ENCODE measurements around the gene TLN1. TPM values are rescaled to one million over a fixed set of nuclear protein-coding genes. Genes with fewer than 3 reads are reported as not detected.

The TLN1 gene
- total RNA-seq (100 to 1,000 TPM; 229 to 366 (median 294) TPM), total RNA-seq (266 to 740 (median 420) reads per million in 29 experiments)
- 230 TPM for total RNA-seq (2013)

DNA sequence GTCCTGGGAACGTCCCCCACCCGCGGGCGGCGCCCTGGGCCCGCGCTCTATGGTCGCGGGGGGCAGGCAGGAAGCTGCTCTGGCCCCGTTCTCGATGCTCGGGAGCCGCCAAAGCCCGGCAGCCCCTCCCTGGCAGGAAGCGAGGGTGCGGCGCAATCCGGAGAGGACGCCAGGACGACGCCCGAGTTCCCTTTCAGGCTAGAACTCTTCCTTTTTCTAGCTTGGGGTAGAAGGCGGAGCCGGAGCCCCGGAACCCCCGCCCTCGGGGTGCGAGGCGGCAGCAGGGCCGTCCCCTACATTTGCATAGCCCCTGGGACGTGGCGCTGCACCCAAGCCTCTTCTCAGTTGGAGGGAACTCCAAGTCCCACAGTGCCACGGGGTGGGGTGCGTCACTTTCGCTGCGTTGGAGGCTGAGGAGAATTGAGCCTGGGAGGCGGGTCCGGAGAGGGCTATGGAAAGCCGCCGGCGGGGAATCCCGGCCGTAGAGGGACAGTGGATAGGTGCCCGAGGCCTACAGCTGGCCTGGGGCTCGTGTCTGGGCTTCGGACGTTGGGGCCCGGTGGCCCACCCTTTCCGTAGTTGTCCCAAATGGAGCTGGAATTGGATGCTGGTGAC is at the start of gene TLN1, which contains the start of gene CREB3:
Gene TLN1 (minus strand): TSS at position 11 of the 615 bp plus-strand sequence. CDS start 6,501 bp downstream, outside the sequence.
Gene CREB3 (plus strand): TSS at position 482 of the 615 bp plus-strand sequence. CDS start 107 bp downstream, at position 589.
- Mint-ChIP-seq H3K4me1 (peaks cover 17 to 31% (median 30%) of the 10 kb centered on the region in 3 donors), H3K27me3 (no peaks in the 10 kb centered on the region), H3K27ac (peak within 1 kb of the TSS; percentile 94 to 95), H3K36me3 (peaks cover 11% of the 10 kb centered on the region), H3K9me3 (no peaks in the 10 kb centered on the region), H3K4me3 (peak within 1 kb of the TSS in 1 of 3 donors; percentile 95)
- DNase-seq, result peak; percentile 91 to 98 (median 93)
- peak within 1 kb of the TSS; percentile 94 to 97 for H3K4me3 ChIP-seq (ENCODE audit: control insufficient read depth in 1 of 2, extremely low read depth in 1 of 2, low read length in 1 of 2)
- H3K27ac ChIP-seq (ENCODE audit: low read length), result peak within 1 kb of the TSS; percentile 95
- ATAC-seq (replicated peaks in 1 of 4), result peak; percentile 88 to 92 (median 90)
- H3K36me3 ChIP-seq (ENCODE audit: control insufficient read depth in 2 of 2, extremely low read depth in 1 of 2, insufficient read depth in 1 of 2, low read length in 1 of 2), result peaks cover 6 to 25% of the 10 kb centered on the region in 2 donors
- WGBS (ENCODE audit: insufficient coverage), result 0% methylated on average over 49 of the region's 49 CpGs
- H3K4me1 ChIP-seq (ENCODE audit: control insufficient read depth in 1 of 2, extremely low read depth in 1 of 2, insufficient read depth in 2 of 2, low read length in 2 of 2), result peaks cover 46 to 68% of the 10 kb centered on the region in 2 experiments
- no peaks in the 10 kb centered on the region for H3K9me3 ChIP-seq
- ChIA-PET CTCF (interaction anchor here (0.6 to 2.9 kb wide), 17 partner anchors 16 to 129 kb away, joined by 3 to 26 read pairs (median 4); partner anchors contain the start of genes CCDC107 (in 1 of the 2), GBA2 (in 1 of the 2), HINT2 (in 1 of the 2) and RGP1 (in 1 of the 2)), POLR2A (interaction anchor here in 1 of 2 donors (0.6 kb wide), 1 partner anchor 652 kb away, joined by 5 read pairs; no protein-coding TSS in a partner anchor)
- H3K27me3 ChIP-seq (replicated peaks in 1 of 2; ENCODE audit: control insufficient read depth in 2 of 2, extremely low read depth in 1 of 2, insufficient read depth in 2 of 2, low read length in 1 of 2), result no peaks in the 10 kb centered on the region

- CTCF ChIA-PET, result no interaction called here
- Mint-ChIP-seq H3K27ac (no peak overlapping the region), H3K4me1 (peaks cover 2 to 10% (median 2%) of the 10 kb centered on the region in 3 donors), H3K4me3 (no peak overlapping the region), H3K27me3 (no peaks in the 10 kb centered on the region), H3K36me3 (peaks cover 29% of the 10 kb centered on the region), H3K9me3 (no peaks in the 10 kb centered on the region)
- H3K36me3 ChIP-seq (ENCODE audit: control insufficient read depth in 2 of 2, extremely low read depth in 1 of 2, insufficient read depth in 1 of 2, low read length in 1 of 2), result peaks cover 0 to 19% of the 10 kb centered on the region in 2 donors
- POLR2A ChIA-PET, result no interaction called here
- H3K4me3 ChIP-seq (ENCODE audit: control insufficient read depth in 1 of 2, extremely low read depth in 1 of 2, low read length in 1 of 2), result no peak overlapping the region
- no peak for ATAC-seq (replicated peaks in 1 of 4)
- H3K27me3 ChIP-seq (replicated peaks in 1 of 2; ENCODE audit: control insufficient read depth in 2 of 2, extremely low read depth in 1 of 2, insufficient read depth in 2 of 2, low read length in 1 of 2), result no peaks in the 10 kb centered on the region
- no peak overlapping the region for H3K27ac ChIP-seq (ENCODE audit: low read length)
- H3K4me1 ChIP-seq (ENCODE audit: control insufficient read depth in 1 of 2, extremely low read depth in 1 of 2, insufficient read depth in 2 of 2, low read length in 2 of 2), result no peaks in the 10 kb centered on the region
- DNase-seq, result no peak
- no CpG with 5 or more reads among the region's 2 CpGs for WGBS (ENCODE audit: insufficient coverage)
- no peaks in the 10 kb centered on the region for H3K9me3 ChIP-seq
These were observed 49.1 kb upstream of the TLN1 start for GRCh38 chr9:35781066-35781465.

- Mint-ChIP-seq H3K36me3 (peaks cover 16% of the 10 kb centered on the region), H3K4me3 (no peak overlapping the region), H3K27ac (no peak overlapping the region), H3K4me1 (peaks cover 2 to 10% (median 2%) of the 10 kb centered on the region in 3 donors), H3K9me3 (no peaks in the 10 kb centered on the region), H3K27me3 (no peaks in the 10 kb centered on the region)
- Histone ChIP-seq H3K36me3 (ENCODE audit: control insufficient read depth in 2 of 2, extremely low read depth in 1 of 2, insufficient read depth in 1 of 2, low read length in 1 of 2) (peaks cover 0 to 8% of the 10 kb centered on the region in 2 donors), H3K27ac (ENCODE audit: low read length) (no peak overlapping the region), H3K27me3 (replicated peaks in 1 of 2; ENCODE audit: control insufficient read depth in 2 of 2, extremely low read depth in 1 of 2, insufficient read depth in 2 of 2, low read length in 1 of 2) (no peaks in the 10 kb centered on the region), H3K4me1 (ENCODE audit: control insufficient read depth in 1 of 2, extremely low read depth in 1 of 2, insufficient read depth in 2 of 2, low read length in 2 of 2) (no peaks in the 10 kb centered on the region), H3K9me3 (no peaks in the 10 kb centered on the region), H3K4me3 (ENCODE audit: control insufficient read depth in 1 of 2, extremely low read depth in 1 of 2, low read length in 1 of 2) (no peak overlapping the region)
- DNase-seq (no peak), ATAC-seq (replicated peaks in 1 of 4) (no peak)
- no CpG with 5 or more reads among the region's 3 CpGs for WGBS (ENCODE audit: insufficient coverage)
- ChIA-PET POLR2A (no interaction called here), CTCF (interaction anchor here (1.0 to 1.9 kb wide), 2 partner anchors 10 to 12 kb away, joined by 3 to 6 read pairs; no protein-coding TSS in a partner anchor)
These were observed 46.5 kb upstream of the TLN1 start for GRCh38 chr9:35778496-35778895.

GRCh38 chr9:35776018-35776417 is 44.0 kb upstream of the TLN1 start:
- H3K36me3 Mint-ChIP-seq, result peaks cover 12% of the 10 kb centered on the region

GRCh38 chr9:35774907-35775635 is 43.1 kb upstream of the TLN1 start:
- ATAC-seq (replicated peaks in 1 of 4) (no peak), DNase-seq (no peak)
- H3K36me3 ChIP-seq (ENCODE audit: control insufficient read depth in 2 of 2, extremely low read depth in 1 of 2, insufficient read depth in 1 of 2, low read length in 1 of 2), result peaks cover 0 to 7% of the 10 kb centered on the region in 2 donors
- no peaks in the 10 kb centered on the region for H3K4me1 ChIP-seq (ENCODE audit: control insufficient read depth in 1 of 2, extremely low read depth in 1 of 2, insufficient read depth in 2 of 2, low read length in 2 of 2)
- Mint-ChIP-seq H3K4me3 (no peak overlapping the region), H3K27me3 (no peaks in the 10 kb centered on the region), H3K27ac (peak overlapping the region in 1 of 2 donors; percentile 58), H3K9me3 (no peaks in the 10 kb centered on the region), H3K4me1 (peaks cover 0 to under 1% (median 0%) of the 10 kb centered on the region in 3 donors), H3K36me3 (peaks cover 7% of the 10 kb centered on the region)
- no CpG with 5 or more reads among the region's 7 CpGs for WGBS (ENCODE audit: insufficient coverage)
- no peaks in the 10 kb centered on the region for H3K27me3 ChIP-seq (replicated peaks in 1 of 2; ENCODE audit: control insufficient read depth in 2 of 2, extremely low read depth in 1 of 2, insufficient read depth in 2 of 2, low read length in 1 of 2)
- no peaks in the 10 kb centered on the region for H3K9me3 ChIP-seq
- no peak overlapping the region for H3K27ac ChIP-seq (ENCODE audit: low read length)
- no peak overlapping the region for H3K4me3 ChIP-seq (ENCODE audit: control insufficient read depth in 1 of 2, extremely low read depth in 1 of 2, low read length in 1 of 2)
- ChIA-PET CTCF (interaction anchor here in 1 of 2 donors (0.6 kb wide), 1 partner anchor 15 kb away, joined by 3 read pairs; no protein-coding TSS in a partner anchor), POLR2A (no interaction called here)

More at GRCh38 chr9:35776018-35776417, 44.0 kb upstream of the TLN1 start:
- no peak overlapping the region for H3K4me3 Mint-ChIP-seq
- ChIA-PET CTCF (interaction anchor here in 1 of 2 donors (0.6 kb wide), 1 partner anchor 14 kb away, joined by 3 read pairs; no protein-coding TSS in a partner anchor), POLR2A (interaction anchor here in 1 of 2 donors (0.7 kb wide), 1 partner anchor 1384 kb away, joined by 3 read pairs; no protein-coding TSS in a partner anchor)
- Histone ChIP-seq H3K27ac (ENCODE audit: low read length) (no peak overlapping the region), H3K4me3 (ENCODE audit: control insufficient read depth in 1 of 2, extremely low read depth in 1 of 2, low read length in 1 of 2) (no peak overlapping the region), H3K9me3 (no peaks in the 10 kb centered on the region), H3K36me3 (ENCODE audit: control insufficient read depth in 2 of 2, extremely low read depth in 1 of 2, insufficient read depth in 1 of 2, low read length in 1 of 2) (peaks cover 0 to 10% of the 10 kb centered on the region in 2 donors), H3K4me1 (ENCODE audit: control insufficient read depth in 1 of 2, extremely low read depth in 1 of 2, insufficient read depth in 2 of 2, low read length in 2 of 2) (no peaks in the 10 kb centered on the region), H3K27me3 (replicated peaks in 1 of 2; ENCODE audit: control insufficient read depth in 2 of 2, extremely low read depth in 1 of 2, insufficient read depth in 2 of 2, low read length in 1 of 2) (no peaks in the 10 kb centered on the region)
- no peaks in the 10 kb centered on the region for H3K9me3 Mint-ChIP-seq
- no peaks in the 10 kb centered on the region for H3K27me3 Mint-ChIP-seq
- WGBS (ENCODE audit: insufficient coverage), result no CpG with 5 or more reads among the region's 4 CpGs
- DNase-seq, result no peak
- no peak overlapping the region for H3K27ac Mint-ChIP-seq
- no peak for ATAC-seq (replicated peaks in 1 of 4)
- H3K4me1 Mint-ChIP-seq, result peaks cover 2 to 9% (median 2%) of the 10 kb centered on the region in 3 donors

GRCh38 chr9:35771943-35772342 is 39.9 kb upstream of the TLN1 start:
- Mint-ChIP-seq H3K27ac (no peak overlapping the region), H3K4me3 (no peak overlapping the region), H3K27me3 (no peaks in the 10 kb centered on the region), H3K4me1 (peaks cover 0 to 7% (median 6%) of the 10 kb centered on the region in 3 donors), H3K36me3 (no peaks in the 10 kb centered on the region), H3K9me3 (no peaks in the 10 kb centered on the region)
- ChIA-PET CTCF (interaction anchor here in 1 of 2 donors (0.5 to 0.7 kb wide), 3 partner anchors 120 to 890 kb away, joined by 3 to 6 read pairs (median 3); no protein-coding TSS in a partner anchor), POLR2A (interaction anchor here in 1 of 2 donors (0.6 kb wide), 1 partner anchor 20 kb away, joined by 3 read pairs; no protein-coding TSS in a partner anchor)
- no peaks in the 10 kb centered on the region for H3K4me1 ChIP-seq (ENCODE audit: control insufficient read depth in 1 of 2, extremely low read depth in 1 of 2, insufficient read depth in 2 of 2, low read length in 2 of 2)
- H3K27me3 ChIP-seq (replicated peaks in 1 of 2; ENCODE audit: control insufficient read depth in 2 of 2, extremely low read depth in 1 of 2, insufficient read depth in 2 of 2, low read length in 1 of 2), result no peaks in the 10 kb centered on the region
- H3K9me3 ChIP-seq, result no peaks in the 10 kb centered on the region
- H3K36me3 ChIP-seq (ENCODE audit: control insufficient read depth in 2 of 2, extremely low read depth in 1 of 2, insufficient read depth in 1 of 2, low read length in 1 of 2), result peaks cover 0 to 10% of the 10 kb centered on the region in 2 donors
- no peak overlapping the region for H3K4me3 ChIP-seq (ENCODE audit: control insufficient read depth in 1 of 2, extremely low read depth in 1 of 2, low read length in 1 of 2)
- DNase-seq (no peak), ATAC-seq (replicated peaks in 1 of 4) (no peak)
- 100% methylated on average over 2 of the region's 3 CpGs for WGBS (ENCODE audit: insufficient coverage)
- no peak overlapping the region for H3K27ac ChIP-seq (ENCODE audit: low read length)
